A549 treated with Mapracorat at 1 μM for 4 hours (cell line): ENCODE results near the gene FAM72A. TPM values are rescaled to one million over a fixed set of nuclear protein-coding genes. Genes with fewer than 3 reads are reported as not detected.

Experiments used
- total RNA-seq: library from RNA; stranded (reverse); fragments of 200-300 nt; extraction: Qiagen RNA extraction; gene quantifications from 5 replicates; pipeline ENCODE4 v1.2.3, GENCODE V29; 2022

FAM72A gene
- total RNA-seq = 8.6 to 12.0 TPM (median 10.1 TPM) in 5 replicates

DNA sequence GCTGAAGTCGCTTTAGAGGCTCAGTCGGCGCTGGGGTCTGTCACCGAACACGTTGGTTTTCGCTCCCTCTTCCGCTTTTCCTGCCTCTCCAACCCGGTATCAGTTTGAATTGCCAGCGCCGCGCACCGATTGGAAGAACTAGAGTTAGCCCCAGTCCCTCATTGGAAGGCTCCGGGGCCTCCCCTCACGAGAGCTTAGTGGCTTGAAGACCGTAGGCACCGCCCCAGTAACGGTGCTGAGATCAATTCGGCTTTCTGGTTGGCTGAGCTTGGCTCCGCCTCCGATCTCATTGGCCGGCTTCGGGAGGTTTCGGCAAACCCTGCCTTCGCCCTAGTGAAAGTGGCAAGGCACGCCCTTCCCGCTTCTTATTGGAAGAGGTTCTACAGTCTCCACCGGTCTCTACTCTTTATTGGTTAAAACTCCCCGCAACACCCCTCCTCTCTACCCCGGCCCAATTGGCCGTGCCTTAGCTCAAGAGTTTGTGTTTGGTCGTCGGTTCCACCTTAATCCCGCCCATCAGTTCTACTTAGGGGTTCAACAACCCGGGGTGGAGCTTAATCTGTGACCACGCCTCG lies at the start of gene FAM72A:
Gene FAM72A, minus strand, starts transcription at position 51 of the 575 bp plus-strand sequence. CDS start 814 bp downstream, outside the sequence.

GRCh38 chr1:206203364-206204158 lies 922 bp upstream of the FAM72A start, which contains the start of gene SRGAP2:
Gene SRGAP2 (plus strand): TSS chr1:206203541. CDS start chr1:206205971, 2,430 bp downstream.

Other genes with a start within 250 kb of the FAM72A start
- gene RAB7B, start 199.4 kb downstream of the FAM72A start, total RNA-seq = 0.92 to 1.7 TPM (median 0.96 TPM) in 5 replicates
- gene CTSE, start 178.9 kb downstream of the FAM72A start, total RNA-seq = 0.12 TPM in 1 of 5 replicates, not detected in the others
- not detected in 5 replicates for gene RHEX, start 149.7 kb downstream of the FAM72A start, total RNA-seq
- gene AVPR1B, start 85.5 kb downstream of the FAM72A start, total RNA-seq = not detected in 5 replicates
- 19.3 to 29.9 TPM (median 26.4 TPM) in 5 replicates for gene SRGAP2, start 702 bp upstream of the FAM72A start, total RNA-seq